Loucy (cell line): Measurements from ENCODE around the gene ZNF837.

ENCODE experiments used
- H2AFZ ChIP-seq: fragments of 200-600 bp; sonication (generic); 2 replicates; pipeline ENCODE4 v1.6.0; 2016; ENCODE audit warnings: antibody characterized with exemption, mild to moderate bottlenecking, low read length, moderate library complexity
- H3F3A ChIP-seq: fragments of 200-600 bp; 2 replicates; pipeline ENCODE4 v1.6.0; 2016; ENCODE audit warnings: antibody characterized with exemption, low read depth, mild to moderate bottlenecking
- H3K27me3 ChIP-seq: fragments of 200-600 bp; sonication (generic); 2 replicates; pipeline ENCODE4 v1.6.1; 2014; ENCODE audit warnings: low read length, mild to moderate bottlenecking; ENCODE audit not compliant: insufficient read depth, poor library complexity, severe bottlenecking
- H3K36me3 ChIP-seq: fragments of 200-600 bp; sonication (generic); 2 replicates; pipeline ENCODE4 v1.6.1; 2016; ENCODE audit warnings: low read length; ENCODE audit not compliant: insufficient read depth
- H3K4me1 ChIP-seq: fragments of 200-600 bp; sonication (generic); 2 replicates; pipeline ENCODE4 v1.5.1; 2014; ENCODE audit warnings: low read length, mild to moderate bottlenecking; ENCODE audit not compliant: insufficient read depth, poor library complexity, severe bottlenecking
- H3K4me2 ChIP-seq: fragments of 200-600 bp; sonication (generic); 2 replicates; pipeline ENCODE4 v1.6.0; 2014; ENCODE audit warnings: antibody characterized with exemption, low read length, low read depth, mild to moderate bottlenecking; ENCODE audit not compliant: poor library complexity, severe bottlenecking
- H3K4me3 ChIP-seq: fragments of 200-600 bp; sonication (generic); 2 replicates; pipeline ENCODE4 v1.5.1; 2014; ENCODE audit warnings: low read length, mild to moderate bottlenecking, mixed read lengths; ENCODE audit not compliant: poor library complexity, severe bottlenecking
- H3K79me2 ChIP-seq: fragments of 200-600 bp; sonication (generic); 2 replicates; pipeline ENCODE4 v1.6.1; 2014; ENCODE audit warnings: low read length; ENCODE audit not compliant: insufficient read depth
- H3K9ac ChIP-seq: fragments of 200-600 bp; sonication (generic); 2 replicates; pipeline ENCODE4 v1.6.0; 2014; ENCODE audit warnings: mild to moderate bottlenecking, low read depth, low read length, moderate library complexity; ENCODE audit not compliant: poor library complexity, severe bottlenecking
- H3K9me2 ChIP-seq: fragments of 200-600 bp; sonication (generic); replicated peaks from 2 replicates; pipeline ENCODE4 v1.6.1; 2016; ENCODE audit warnings: low read depth, low read length, mixed read lengths
- H3K9me3 ChIP-seq: fragments of 200-600 bp; sonication (generic); 2 replicates; pipeline ENCODE4 v1.6.1; 2014; ENCODE audit warnings: mild to moderate bottlenecking, antibody characterized with exemption, low read length, low read depth; ENCODE audit not compliant: insufficient read depth
- H4K20me1 ChIP-seq: fragments of 200-600 bp; sonication (generic); 2 replicates; pipeline ENCODE4 v1.6.0; 2014; ENCODE audit warnings: antibody characterized with exemption, low read length, mild to moderate bottlenecking; ENCODE audit not compliant: insufficient read depth, poor library complexity, severe bottlenecking
- EZH2phosphoT487 ChIP-seq: fragments of 200-600 bp; IDR thresholded peaks from 2 replicates; pipeline ENCODE4 v1.6.1; 2018; ENCODE audit warnings: antibody characterized with exemption, mild to moderate bottlenecking, moderate library complexity, borderline replicate concordance
- TF ChIP-seq, protein P1 (sequence below): fragments of 200-600 bp; sonication (generic); conservative IDR thresholded peaks from 2 replicates; pipeline ENCODE4 v1.5.1; 2014; ENCODE audit warnings: mild to moderate bottlenecking, antibody characterized with exemption, low read length

Gene ZNF837

DNA sequence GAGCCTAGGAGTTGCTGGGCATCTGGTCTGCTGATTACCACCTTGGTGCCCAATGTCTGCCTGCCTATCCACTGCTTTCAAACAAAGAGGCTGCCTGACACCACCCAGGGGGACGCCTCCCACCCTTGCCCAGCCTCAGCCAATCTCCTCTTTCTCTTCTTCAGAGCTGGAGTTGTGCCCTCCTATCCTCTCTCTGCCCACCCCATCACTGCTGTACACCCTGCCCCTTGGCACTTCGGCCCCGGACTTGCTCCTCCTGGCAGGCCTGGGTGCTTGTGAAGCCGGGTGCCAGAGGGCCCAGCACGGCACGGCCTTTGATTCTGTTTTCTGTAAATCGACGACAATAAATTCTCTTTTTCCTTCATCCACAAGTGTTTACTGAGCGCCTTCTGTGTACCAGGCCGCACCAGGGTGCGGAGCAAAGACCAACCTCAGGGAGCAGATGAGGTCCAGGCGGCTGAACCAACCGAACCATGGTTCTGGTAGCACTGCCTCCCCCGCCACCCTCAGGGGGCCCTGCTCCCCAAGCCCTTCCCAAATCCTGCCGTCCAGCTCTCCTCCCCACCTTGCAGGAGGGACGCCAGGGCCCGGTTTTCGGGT lies 19.6 kb upstream of the ZNF837 start:
- Histone ChIP-seq H3F3A (peaks cover 6% of the 10 kb centered on the region; the same call in 1 of the 2 replicates), H3K9me3 (no peaks in the 10 kb centered on the region), H3K4me1 (peaks cover 12% of the 10 kb centered on the region), H2AFZ (peak overlapping the region; percentile 66; the same call in 1 of the 2 replicates), H3K27me3 (no peaks in the 10 kb centered on the region), H3K9ac (peak overlapping the region; percentile 49), H3K79me2 (no peaks in the 10 kb centered on the region), H4K20me1 (no peaks in the 10 kb centered on the region), H3K9me2 (no peaks in the 10 kb centered on the region), H3K4me3 (peak overlapping the region; percentile 61), H3K4me2 (peak overlapping the region; percentile 68), H3K36me3 (no peaks in the 10 kb centered on the region)
- TF ChIP-seq EZH2phosphoT487 = no peak
- TF ChIP-seq, protein P1, sequence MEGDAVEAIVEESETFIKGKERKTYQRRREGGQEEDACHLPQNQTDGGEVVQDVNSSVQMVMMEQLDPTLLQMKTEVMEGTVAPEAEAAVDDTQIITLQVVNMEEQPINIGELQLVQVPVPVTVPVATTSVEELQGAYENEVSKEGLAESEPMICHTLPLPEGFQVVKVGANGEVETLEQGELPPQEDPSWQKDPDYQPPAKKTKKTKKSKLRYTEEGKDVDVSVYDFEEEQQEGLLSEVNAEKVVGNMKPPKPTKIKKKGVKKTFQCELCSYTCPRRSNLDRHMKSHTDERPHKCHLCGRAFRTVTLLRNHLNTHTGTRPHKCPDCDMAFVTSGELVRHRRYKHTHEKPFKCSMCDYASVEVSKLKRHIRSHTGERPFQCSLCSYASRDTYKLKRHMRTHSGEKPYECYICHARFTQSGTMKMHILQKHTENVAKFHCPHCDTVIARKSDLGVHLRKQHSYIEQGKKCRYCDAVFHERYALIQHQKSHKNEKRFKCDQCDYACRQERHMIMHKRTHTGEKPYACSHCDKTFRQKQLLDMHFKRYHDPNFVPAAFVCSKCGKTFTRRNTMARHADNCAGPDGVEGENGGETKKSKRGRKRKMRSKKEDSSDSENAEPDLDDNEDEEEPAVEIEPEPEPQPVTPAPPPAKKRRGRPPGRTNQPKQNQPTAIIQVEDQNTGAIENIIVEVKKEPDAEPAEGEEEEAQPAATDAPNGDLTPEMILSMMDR = no peak

- Histone ChIP-seq H3K4me1 (peaks cover 12% of the 10 kb centered on the region), H3K4me2 (no peak overlapping the region), H3K79me2 (no peaks in the 10 kb centered on the region), H3F3A (peaks cover 6% of the 10 kb centered on the region; the same call in 1 of the 2 replicates), H4K20me1 (peaks cover 2% of the 10 kb centered on the region), H3K9ac (no peak overlapping the region), H3K9me3 (no peaks in the 10 kb centered on the region), H3K27me3 (no peaks in the 10 kb centered on the region), H3K9me2 (no peaks in the 10 kb centered on the region), H3K4me3 (no peak overlapping the region), H3K36me3 (peaks cover 4% of the 10 kb centered on the region; the same call in 1 of the 2 replicates), H2AFZ (no peak overlapping the region)
- no peak for TF ChIP-seq EZH2phosphoT487
- TF ChIP-seq, protein P1 = no peak
Measured at GRCh38 chr19:58399903-58400302, 19.1 kb upstream of the ZNF837 start.

DNA sequence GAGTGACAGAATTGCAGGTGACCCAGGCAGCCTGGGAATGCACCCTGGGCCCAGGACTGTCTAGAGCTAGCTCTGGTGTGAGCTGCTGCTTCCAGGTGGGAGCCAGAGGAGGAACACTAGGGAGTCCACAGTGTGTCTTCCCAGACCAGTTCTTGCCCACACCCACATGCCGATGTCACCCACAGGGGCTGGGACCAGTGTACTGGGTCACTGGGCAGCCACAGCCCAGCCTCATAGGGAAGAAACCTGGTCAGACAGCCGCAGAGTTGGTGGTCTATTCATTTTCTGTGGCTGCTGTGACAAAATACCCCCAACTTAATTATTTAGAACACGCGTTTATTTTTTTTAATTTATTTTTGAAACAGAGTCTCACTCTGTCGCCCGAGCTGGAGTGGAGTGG lies 17.7 kb upstream of the ZNF837 start:
- Histone ChIP-seq H3F3A (peaks cover 6% of the 10 kb centered on the region; the same call in 1 of the 2 replicates), H2AFZ (no peak overlapping the region), H3K9me2 (no peaks in the 10 kb centered on the region), H3K36me3 (peaks cover 18% of the 10 kb centered on the region; the same call in 1 of the 2 replicates), H3K9ac (no peak overlapping the region), H3K4me2 (no peak overlapping the region), H3K4me1 (peaks cover 12% of the 10 kb centered on the region), H4K20me1 (peaks cover 7% of the 10 kb centered on the region), H3K79me2 (no peaks in the 10 kb centered on the region), H3K4me3 (no peak overlapping the region), H3K9me3 (no peaks in the 10 kb centered on the region), H3K27me3 (no peaks in the 10 kb centered on the region)
- TF ChIP-seq, protein P1 = no peak
- no peak for TF ChIP-seq EZH2phosphoT487
